ENCODE measurements around the gene SUSD3.
A peak's percentile ranks its signal among the peaks of the same experiment; 100 is the strongest.

Gene SUSD3

DNA sequence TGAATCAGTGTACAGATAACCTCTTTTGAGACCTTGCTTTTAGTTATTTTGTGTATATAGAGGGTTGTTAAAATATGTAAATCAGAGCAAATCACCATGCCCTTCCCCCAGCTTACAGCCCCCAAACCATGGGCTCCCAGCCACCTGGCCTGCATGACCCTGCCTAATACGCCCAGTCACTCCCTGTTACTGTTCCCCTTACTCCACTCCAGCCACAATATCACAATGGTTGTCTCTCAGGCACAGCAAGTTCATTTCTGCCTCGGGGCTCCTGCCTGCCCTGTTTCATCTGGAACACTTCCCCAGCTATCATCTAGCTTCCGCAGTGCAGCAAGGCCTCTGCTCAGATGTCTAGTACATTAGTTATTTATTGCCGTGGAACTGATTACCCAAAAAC lies 32.6 kb downstream of the SUSD3 start:
- H3K27me3 ChIP-seq (ENCODE audit: insufficient read depth, poor library complexity, severe bottlenecking), result no peaks in the 10 kb centered on the region
- TF ChIP-seq POLR2AphosphoS5 (IDR thresholded peaks at IDR 0.05; ENCODE audit: low read depth) (no peak), SPI1 (IDR thresholded peaks at IDR 0.05; ENCODE audit: borderline replicate concordance, low read depth) (no peak), GABPA (IDR thresholded peaks at IDR 0.05; ENCODE audit: low read depth) (no peak)
- TF ChIP-seq, protein P1, sequence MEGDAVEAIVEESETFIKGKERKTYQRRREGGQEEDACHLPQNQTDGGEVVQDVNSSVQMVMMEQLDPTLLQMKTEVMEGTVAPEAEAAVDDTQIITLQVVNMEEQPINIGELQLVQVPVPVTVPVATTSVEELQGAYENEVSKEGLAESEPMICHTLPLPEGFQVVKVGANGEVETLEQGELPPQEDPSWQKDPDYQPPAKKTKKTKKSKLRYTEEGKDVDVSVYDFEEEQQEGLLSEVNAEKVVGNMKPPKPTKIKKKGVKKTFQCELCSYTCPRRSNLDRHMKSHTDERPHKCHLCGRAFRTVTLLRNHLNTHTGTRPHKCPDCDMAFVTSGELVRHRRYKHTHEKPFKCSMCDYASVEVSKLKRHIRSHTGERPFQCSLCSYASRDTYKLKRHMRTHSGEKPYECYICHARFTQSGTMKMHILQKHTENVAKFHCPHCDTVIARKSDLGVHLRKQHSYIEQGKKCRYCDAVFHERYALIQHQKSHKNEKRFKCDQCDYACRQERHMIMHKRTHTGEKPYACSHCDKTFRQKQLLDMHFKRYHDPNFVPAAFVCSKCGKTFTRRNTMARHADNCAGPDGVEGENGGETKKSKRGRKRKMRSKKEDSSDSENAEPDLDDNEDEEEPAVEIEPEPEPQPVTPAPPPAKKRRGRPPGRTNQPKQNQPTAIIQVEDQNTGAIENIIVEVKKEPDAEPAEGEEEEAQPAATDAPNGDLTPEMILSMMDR (IDR thresholded peaks at IDR 0.05; ENCODE audit: insufficient read depth, low read length), result no peak
- TF ChIP-seq, protein P2, sequence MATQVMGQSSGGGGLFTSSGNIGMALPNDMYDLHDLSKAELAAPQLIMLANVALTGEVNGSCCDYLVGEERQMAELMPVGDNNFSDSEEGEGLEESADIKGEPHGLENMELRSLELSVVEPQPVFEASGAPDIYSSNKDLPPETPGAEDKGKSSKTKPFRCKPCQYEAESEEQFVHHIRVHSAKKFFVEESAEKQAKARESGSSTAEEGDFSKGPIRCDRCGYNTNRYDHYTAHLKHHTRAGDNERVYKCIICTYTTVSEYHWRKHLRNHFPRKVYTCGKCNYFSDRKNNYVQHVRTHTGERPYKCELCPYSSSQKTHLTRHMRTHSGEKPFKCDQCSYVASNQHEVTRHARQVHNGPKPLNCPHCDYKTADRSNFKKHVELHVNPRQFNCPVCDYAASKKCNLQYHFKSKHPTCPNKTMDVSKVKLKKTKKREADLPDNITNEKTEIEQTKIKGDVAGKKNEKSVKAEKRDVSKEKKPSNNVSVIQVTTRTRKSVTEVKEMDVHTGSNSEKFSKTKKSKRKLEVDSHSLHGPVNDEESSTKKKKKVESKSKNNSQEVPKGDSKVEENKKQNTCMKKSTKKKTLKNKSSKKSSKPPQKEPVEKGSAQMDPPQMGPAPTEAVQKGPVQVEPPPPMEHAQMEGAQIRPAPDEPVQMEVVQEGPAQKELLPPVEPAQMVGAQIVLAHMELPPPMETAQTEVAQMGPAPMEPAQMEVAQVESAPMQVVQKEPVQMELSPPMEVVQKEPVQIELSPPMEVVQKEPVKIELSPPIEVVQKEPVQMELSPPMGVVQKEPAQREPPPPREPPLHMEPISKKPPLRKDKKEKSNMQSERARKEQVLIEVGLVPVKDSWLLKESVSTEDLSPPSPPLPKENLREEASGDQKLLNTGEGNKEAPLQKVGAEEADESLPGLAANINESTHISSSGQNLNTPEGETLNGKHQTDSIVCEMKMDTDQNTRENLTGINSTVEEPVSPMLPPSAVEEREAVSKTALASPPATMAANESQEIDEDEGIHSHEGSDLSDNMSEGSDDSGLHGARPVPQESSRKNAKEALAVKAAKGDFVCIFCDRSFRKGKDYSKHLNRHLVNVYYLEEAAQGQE (IDR thresholded peaks at IDR 0.05; ENCODE audit: insufficient replicate concordance, low read depth), result no peak
- H3K4me3 ChIP-seq (replicated peaks; ENCODE audit: insufficient read depth, low read length), result no peak overlapping the region
- H3K27ac ChIP-seq (replicated peaks), result no peak overlapping the region
- no peak for DNase-seq (ENCODE audit: low read depth in 1 of 2, low spot score in 1 of 2)

DNA sequence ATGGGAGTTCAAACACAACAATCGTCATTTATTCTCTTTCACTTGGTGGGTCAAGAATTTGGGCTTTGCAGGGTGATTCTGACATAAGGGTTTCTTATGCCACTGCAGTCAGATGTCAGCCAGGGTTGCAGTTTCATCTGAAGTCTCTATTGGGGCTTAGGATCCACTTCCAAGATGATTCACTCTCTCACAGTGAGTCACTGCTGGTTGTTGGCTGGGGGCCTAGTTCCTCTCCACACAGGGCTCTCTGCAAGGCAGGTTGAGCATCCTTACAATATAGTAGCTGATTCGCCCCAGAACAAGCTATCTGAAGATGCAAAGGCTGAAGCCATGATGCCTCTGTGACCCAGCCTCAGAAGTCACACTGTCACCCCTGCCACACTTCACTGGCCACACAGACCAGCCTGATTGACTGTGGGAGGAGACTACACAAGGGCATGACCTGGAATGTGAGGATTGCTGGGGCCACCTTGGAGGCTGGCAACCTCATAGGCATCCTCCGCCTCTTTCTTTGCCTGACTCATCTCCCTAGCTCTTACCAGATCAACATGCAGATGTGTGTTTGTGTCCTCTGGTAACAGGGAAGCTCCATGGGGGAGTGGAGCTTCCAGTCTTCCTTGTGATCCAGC lies 33.1 kb downstream of the SUSD3 start:
- no peak for TF ChIP-seq SPI1 (IDR thresholded peaks at IDR 0.05; ENCODE audit: borderline replicate concordance, low read depth)
- TF ChIP-seq, protein P1 (IDR thresholded peaks at IDR 0.05; ENCODE audit: insufficient read depth, low read length), result no peak
- TF ChIP-seq GABPA (IDR thresholded peaks at IDR 0.05; ENCODE audit: low read depth), result no peak
- TF ChIP-seq, protein P2 (IDR thresholded peaks at IDR 0.05; ENCODE audit: insufficient replicate concordance, low read depth), result no peak
- TF ChIP-seq POLR2AphosphoS5 (IDR thresholded peaks at IDR 0.05; ENCODE audit: low read depth), result no peak
- H3K4me3 ChIP-seq (replicated peaks; ENCODE audit: insufficient read depth, low read length), result no peak overlapping the region
- no peak overlapping the region for H3K27ac ChIP-seq (replicated peaks)
- DNase-seq (ENCODE audit: low read depth in 1 of 2, low spot score in 1 of 2), result peak in 1 of 2 experiments; percentile 44
- no peaks in the 10 kb centered on the region for H3K27me3 ChIP-seq (ENCODE audit: insufficient read depth, poor library complexity, severe bottlenecking)

DNA sequence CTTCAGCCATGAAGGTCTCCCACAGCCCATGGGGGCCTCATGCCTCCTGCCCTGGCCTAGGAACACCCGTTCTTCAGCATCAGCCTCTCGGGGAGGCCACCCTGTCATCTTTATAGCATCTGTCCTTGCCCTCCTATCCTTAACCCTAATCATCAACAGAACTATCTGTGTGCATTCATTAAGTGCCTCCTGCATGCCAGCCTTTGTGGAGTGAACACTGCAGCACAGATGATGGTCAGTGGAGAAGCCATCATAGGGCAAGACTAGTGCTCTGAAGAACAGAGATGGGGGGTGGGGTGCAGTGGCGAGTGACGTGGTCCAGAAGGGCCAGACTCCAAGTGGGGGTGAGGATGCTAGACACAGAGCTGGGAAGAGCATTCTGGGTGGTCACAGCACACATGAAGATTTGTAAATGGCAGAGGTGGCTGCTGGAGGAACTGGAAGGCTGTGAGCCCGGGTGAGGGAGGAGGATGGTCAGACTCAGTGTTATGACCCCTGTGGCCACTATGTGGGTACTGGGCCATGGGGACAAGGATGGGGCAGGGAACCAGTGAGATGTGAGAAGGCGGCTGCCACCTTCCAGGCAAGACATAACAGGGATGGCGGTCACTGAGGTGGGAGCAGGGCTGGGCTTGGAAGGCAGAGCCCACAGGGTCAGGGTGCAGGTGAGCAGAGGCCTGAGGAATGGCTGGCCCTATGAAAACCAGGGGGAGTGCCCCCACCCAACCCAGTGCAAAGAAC lies 33.9 kb downstream of the SUSD3 start:
- Histone ChIP-seq H3K4me3 (replicated peaks; ENCODE audit: insufficient read depth, low read length) (no peak overlapping the region), H3K27me3 (ENCODE audit: insufficient read depth, poor library complexity, severe bottlenecking) (no peaks in the 10 kb centered on the region), H3K27ac (replicated peaks) (no peak overlapping the region)
- no peak for TF ChIP-seq SPI1 (IDR thresholded peaks at IDR 0.05; ENCODE audit: borderline replicate concordance, low read depth)
- TF ChIP-seq, protein P1 (IDR thresholded peaks at IDR 0.05; ENCODE audit: insufficient read depth, low read length), result no peak
- TF ChIP-seq POLR2AphosphoS5 (IDR thresholded peaks at IDR 0.05; ENCODE audit: low read depth), result no peak
- TF ChIP-seq, protein P2 (IDR thresholded peaks at IDR 0.05; ENCODE audit: insufficient replicate concordance, low read depth), result no peak
- no peak for TF ChIP-seq GABPA (IDR thresholded peaks at IDR 0.05; ENCODE audit: low read depth)
- DNase-seq (ENCODE audit: low read depth in 1 of 2, low spot score in 1 of 2), result no peak

Measured in HL-60 (cell line).